ENCODE results near the gene BTBD7.

The BTBD7 gene

DNA sequence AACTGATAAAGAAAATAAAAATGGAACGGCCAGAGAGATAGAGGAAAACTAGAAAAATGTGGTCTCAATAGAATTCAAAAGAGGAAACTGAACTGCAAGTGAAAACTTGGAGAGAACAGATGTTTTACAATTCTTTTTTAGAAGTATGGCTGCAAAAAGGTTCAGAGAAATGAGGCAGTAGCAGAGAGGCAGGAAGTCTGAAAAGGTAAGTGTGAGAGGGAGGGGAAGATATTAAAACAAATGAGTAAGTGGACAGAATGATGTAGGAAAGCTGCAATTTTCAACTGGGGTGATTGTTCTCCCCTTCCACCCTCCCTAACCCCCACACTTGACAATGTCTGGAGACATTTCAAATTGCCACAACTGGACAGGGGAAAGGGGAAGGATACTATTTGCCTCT lies 12.9 kb downstream of the BTBD7 start:
- no peak overlapping the region for H3K4me3 ChIP-seq
- DNase-seq = no peak
- no peaks in the 10 kb centered on the region for H3K27me3 ChIP-seq
- H3K27ac ChIP-seq = no peak overlapping the region
- H3K9me3 ChIP-seq = no peaks in the 10 kb centered on the region
- no peaks in the 10 kb centered on the region for H3K36me3 ChIP-seq
- TF ChIP-seq, protein P1, sequence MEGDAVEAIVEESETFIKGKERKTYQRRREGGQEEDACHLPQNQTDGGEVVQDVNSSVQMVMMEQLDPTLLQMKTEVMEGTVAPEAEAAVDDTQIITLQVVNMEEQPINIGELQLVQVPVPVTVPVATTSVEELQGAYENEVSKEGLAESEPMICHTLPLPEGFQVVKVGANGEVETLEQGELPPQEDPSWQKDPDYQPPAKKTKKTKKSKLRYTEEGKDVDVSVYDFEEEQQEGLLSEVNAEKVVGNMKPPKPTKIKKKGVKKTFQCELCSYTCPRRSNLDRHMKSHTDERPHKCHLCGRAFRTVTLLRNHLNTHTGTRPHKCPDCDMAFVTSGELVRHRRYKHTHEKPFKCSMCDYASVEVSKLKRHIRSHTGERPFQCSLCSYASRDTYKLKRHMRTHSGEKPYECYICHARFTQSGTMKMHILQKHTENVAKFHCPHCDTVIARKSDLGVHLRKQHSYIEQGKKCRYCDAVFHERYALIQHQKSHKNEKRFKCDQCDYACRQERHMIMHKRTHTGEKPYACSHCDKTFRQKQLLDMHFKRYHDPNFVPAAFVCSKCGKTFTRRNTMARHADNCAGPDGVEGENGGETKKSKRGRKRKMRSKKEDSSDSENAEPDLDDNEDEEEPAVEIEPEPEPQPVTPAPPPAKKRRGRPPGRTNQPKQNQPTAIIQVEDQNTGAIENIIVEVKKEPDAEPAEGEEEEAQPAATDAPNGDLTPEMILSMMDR (IDR thresholded peaks at IDR 0.05) = no peak
- intact Hi-C loops (cut with DNase I; ENCODE audit: low total_unique reads) = no loop called here
- H3K4me1 ChIP-seq = peaks cover 0 to 44% (median 12%) of the 10 kb centered on the region in 4 donors

DNA sequence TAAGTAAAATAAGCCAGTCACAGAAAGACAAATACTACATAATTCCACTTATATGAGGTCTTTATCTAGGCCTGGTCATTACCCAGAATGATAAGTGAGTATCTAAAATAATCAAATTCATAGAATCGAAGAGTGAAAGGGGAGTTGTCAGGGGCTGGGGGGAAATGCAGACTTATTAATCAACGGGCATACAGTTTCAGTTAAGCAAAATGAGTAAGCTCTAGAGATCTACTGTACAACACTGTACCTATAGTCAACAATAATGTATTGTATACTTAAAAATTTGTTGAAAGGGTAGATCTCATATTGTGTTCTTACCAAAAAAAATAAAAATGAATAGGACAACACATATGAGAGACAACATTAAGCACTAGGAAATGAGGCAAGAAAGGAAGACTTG lies 13.3 kb downstream of the BTBD7 start:
- peaks cover 0 to 44% (median 12%) of the 10 kb centered on the region in 4 donors for H3K4me1 ChIP-seq
- H3K27ac ChIP-seq = no peak overlapping the region
- H3K36me3 ChIP-seq = no peaks in the 10 kb centered on the region
- intact Hi-C loops (cut with DNase I; ENCODE audit: low total_unique reads) = no loop called here
- DNase-seq = no peak
- TF ChIP-seq, protein P1 (IDR thresholded peaks at IDR 0.05) = no peak
- no peaks in the 10 kb centered on the region for H3K9me3 ChIP-seq
- H3K27me3 ChIP-seq = no peaks in the 10 kb centered on the region
- no peak overlapping the region for H3K4me3 ChIP-seq

DNA sequence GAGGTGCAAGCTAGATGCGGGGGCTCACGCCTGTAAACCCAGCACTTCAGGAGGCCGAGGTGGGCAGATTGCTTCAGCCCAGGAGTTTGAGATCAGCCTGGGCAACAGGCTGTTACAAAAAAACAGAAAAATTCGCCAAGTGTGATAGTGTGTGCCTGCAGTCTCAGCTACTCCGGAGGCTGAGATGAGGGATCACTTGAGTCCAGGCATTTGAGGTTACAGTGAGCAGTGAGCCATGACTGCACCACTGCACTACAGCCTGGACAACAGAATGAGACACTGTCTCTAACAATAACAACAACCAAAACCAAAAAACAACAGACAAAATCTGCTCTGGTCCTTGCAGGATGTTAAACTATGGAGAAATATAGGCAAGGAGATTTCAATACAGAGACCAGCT lies 13.9 kb downstream of the BTBD7 start:
- no peak overlapping the region for H3K27ac ChIP-seq
- DNase-seq = no peak
- no peaks in the 10 kb centered on the region for H3K9me3 ChIP-seq
- intact Hi-C loops (cut with DNase I; ENCODE audit: low total_unique reads) = no loop called here
- H3K4me1 ChIP-seq = peaks cover 0 to 44% (median 12%) of the 10 kb centered on the region in 4 donors
- TF ChIP-seq, protein P1 (IDR thresholded peaks at IDR 0.05) = no peak
- no peak overlapping the region for H3K4me3 ChIP-seq
- no peaks in the 10 kb centered on the region for H3K36me3 ChIP-seq
- no peaks in the 10 kb centered on the region for H3K27me3 ChIP-seq

DNA sequence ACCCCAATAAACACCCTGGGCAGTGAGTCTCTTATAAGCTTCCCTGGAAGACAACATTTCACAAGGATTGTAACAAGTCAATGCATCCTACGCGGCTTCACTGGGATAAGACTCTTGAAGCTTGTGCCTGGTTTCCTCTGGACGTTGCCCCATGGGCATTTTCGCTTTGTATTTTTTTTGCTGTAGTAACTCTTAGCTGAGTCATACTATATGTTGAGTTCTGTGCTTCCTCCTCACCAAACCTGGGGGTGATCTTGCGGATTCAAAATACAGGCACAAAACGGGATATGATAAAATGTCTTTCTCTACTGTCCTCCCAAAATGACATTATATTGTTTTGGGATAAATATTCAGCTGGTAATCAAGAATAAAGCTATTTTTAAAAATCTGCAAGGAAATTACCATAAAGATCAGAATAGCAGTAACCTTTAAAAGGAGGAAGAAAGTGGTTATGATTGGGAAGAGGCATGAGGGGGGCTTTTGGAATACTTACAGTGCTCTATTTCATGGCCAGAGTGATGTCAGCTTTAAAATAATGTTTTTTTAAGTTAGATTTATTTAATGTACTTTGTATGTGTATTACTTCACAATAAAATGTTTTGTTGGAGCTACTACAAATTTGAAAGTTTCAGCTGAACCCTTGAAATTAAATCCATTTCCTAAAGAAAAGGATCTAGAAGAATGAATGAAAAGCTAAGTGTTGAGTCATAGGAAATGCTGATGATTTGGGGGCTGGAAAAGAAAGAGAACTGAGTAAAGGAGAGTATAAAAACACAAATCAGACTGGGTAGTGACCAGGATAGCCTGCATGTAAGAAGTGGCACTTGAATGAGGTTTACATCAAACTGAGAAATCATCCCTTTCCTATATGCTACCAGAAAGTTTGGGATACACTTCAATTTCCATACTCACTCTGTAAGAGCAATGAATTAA lies 14.7 kb downstream of the BTBD7 start:
- Histone ChIP-seq H3K9me3 (no peaks in the 10 kb centered on the region), H3K27me3 (no peaks in the 10 kb centered on the region), H3K36me3 (no peaks in the 10 kb centered on the region), H3K4me1 (peaks cover 0 to 51% (median 12%) of the 10 kb centered on the region in 4 donors), H3K4me3 (no peak overlapping the region), H3K27ac (no peak overlapping the region)
- DNase-seq = no peak
- TF ChIP-seq, protein P1 (IDR thresholded peaks at IDR 0.05) = no peak
- intact Hi-C loops (cut with DNase I; ENCODE audit: low total_unique reads) = no loop called here

DNA sequence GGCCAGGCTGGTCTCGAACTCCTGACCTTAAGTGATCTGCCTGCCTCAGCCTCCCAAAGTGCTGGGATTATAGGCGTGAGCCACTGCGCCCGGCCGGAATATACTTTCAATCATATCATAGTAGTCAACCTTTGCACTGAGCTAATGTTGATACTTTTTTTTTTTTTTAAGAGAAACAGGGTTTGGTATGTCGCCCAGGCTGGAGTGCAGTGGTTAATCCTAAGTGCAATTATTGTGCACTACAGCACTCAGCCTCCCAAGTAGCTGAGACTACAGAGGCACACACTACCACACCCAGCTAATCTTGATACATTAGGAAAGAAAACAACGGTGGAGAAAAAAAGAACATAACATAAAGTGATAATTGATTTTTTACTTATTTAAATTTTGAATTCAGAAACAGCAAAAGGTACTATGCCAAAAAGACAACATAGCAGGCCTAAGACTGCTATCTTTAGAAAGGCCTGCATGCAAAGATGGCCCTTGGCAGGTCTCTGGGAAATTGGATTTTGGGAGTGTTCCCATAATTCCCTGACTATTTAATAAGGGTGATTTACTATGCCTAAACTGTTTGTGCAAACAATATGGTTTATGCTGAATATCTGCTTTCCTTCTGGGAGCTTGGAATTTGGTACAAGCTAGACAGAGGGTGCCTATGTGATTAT lies 15.5 kb downstream of the BTBD7 start:
- Histone ChIP-seq H3K4me1 (peaks cover 0 to 59% (median 18%) of the 10 kb centered on the region in 4 donors), H3K36me3 (no peaks in the 10 kb centered on the region), H3K27me3 (no peaks in the 10 kb centered on the region), H3K4me3 (no peak overlapping the region), H3K27ac (no peak overlapping the region), H3K9me3 (no peaks in the 10 kb centered on the region)
- TF ChIP-seq, protein P1 (IDR thresholded peaks at IDR 0.05) = no peak
- intact Hi-C loops (cut with DNase I; ENCODE audit: low total_unique reads) = no loop called here
- no peak for DNase-seq

Measured in tibial artery (tissue), 4 donors.